Testis (tissue), 2 donors: ENCODE results near the gene WFIKKN1.

Source experiments
- POLR2A ChIP-seq: fragments of 450-650 bp; IDR thresholded peaks from one replicate; pipeline ENCODE4 v1.6.1; 2017; ENCODE audit warnings: antibody characterized with exemption, mild to moderate bottlenecking, moderate library complexity
- TF ChIP-seq, protein P1 (sequence below), 3 experiments: fragments of 450-650 bp in 2 of 3; fragments of 200-600 bp in 1 of 3; sonication (generic) in 1 of 3; IDR thresholded peaks; one replicate each; pipeline ENCODE4 v1.5.1; 2016 to 2019; ENCODE audit warnings: antibody characterized with exemption in 3 of 3, mild to moderate bottlenecking in 2 of 3, moderate library complexity in 1 of 3

DNA sequence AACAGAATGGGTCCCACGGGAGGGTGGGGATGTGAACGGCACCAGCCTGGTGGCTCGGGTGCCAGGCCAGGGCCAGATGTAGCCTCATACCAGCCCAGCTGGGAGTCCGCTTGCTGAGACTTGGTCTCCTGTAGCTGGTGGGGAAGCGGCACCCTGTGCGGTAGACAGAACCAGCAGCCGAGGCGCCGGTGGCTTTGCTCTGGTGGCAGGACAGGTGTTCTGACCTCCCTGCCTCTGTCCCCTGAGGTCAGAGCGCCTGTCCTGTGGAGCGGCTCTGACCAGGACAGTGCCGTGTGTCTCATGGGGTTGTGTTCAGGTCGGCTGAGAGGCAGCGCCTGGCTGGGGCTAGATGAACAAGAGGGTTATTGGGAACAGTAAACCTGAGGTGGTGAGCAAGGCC, 20.8 kb upstream of the WFIKKN1 start:
- TF ChIP-seq, protein P1, sequence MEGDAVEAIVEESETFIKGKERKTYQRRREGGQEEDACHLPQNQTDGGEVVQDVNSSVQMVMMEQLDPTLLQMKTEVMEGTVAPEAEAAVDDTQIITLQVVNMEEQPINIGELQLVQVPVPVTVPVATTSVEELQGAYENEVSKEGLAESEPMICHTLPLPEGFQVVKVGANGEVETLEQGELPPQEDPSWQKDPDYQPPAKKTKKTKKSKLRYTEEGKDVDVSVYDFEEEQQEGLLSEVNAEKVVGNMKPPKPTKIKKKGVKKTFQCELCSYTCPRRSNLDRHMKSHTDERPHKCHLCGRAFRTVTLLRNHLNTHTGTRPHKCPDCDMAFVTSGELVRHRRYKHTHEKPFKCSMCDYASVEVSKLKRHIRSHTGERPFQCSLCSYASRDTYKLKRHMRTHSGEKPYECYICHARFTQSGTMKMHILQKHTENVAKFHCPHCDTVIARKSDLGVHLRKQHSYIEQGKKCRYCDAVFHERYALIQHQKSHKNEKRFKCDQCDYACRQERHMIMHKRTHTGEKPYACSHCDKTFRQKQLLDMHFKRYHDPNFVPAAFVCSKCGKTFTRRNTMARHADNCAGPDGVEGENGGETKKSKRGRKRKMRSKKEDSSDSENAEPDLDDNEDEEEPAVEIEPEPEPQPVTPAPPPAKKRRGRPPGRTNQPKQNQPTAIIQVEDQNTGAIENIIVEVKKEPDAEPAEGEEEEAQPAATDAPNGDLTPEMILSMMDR (IDR thresholded peaks at IDR 0.05): no peak
- no peak for TF ChIP-seq POLR2A
